ENCODE measurements around the gene IL17RB. TPM values are rescaled to one million over a fixed set of nuclear protein-coding genes. Genes with fewer than 3 reads are reported as not detected.

Gene IL17RB
- total RNA-seq, 1 experiment from 2014 or later: 9.8 TPM

DNA sequence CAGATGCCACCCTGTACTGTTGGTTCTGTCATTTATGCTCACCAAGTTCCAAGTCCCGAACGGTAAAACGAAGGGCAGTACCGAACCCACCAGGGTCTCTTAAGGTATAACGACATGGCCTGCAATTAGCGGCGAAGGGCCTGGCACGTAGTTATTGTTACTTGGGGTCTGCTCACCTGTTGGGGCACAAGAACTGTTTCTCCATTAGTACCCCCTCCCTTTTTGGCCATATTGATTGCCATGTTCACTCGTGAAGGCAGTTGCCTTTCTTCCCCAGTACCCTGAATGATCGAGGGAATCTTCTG lies 435 bp downstream of the IL17RB start:
- no peaks in the 10 kb centered on the region for H4K20me1 ChIP-seq (ENCODE audit: control insufficient read depth, insufficient read depth, insufficient read length)

More for the DNA sequence above, 435 bp downstream of the IL17RB start:
- Histone ChIP-seq H2AFZ (ENCODE audit: low read length) (no peak overlapping the region), H3T11ph (ENCODE audit: low read length) (no peak overlapping the region), H2BK5ac (ENCODE audit: insufficient read length, low read length) (no peak overlapping the region), H3K23me2 (ENCODE audit: insufficient read length, low read depth, low read length, poor library complexity, severe bottlenecking) (peaks cover 4% of the 10 kb centered on the region), H3K9ac (ENCODE audit: extremely low read depth, insufficient read length, low read length) (no peak overlapping the region), H3K27ac (ENCODE audit: insufficient read length, low read depth, low read length) (no peak overlapping the region), H2BK20ac (ENCODE audit: low read depth, low read length, poor library complexity, severe bottlenecking) (no peak overlapping the region), H2BK120ac (ENCODE audit: low read depth, low read length, poor library complexity, severe bottlenecking) (no peak overlapping the region), H3K4me1 (ENCODE audit: insufficient read depth, low read length) (peaks cover 7% of the 10 kb centered on the region; the same call in 1 of the 2 replicates), H3K18ac (ENCODE audit: insufficient read length, low read depth, low read length) (no peak overlapping the region), H3K56ac (ENCODE audit: insufficient read length, low read depth, low read length) (no peak overlapping the region), H2BK12ac (ENCODE audit: insufficient read length, low read depth, low read length) (no peak overlapping the region), H3K14ac (ENCODE audit: insufficient read depth, low read length) (no peak overlapping the region), H3K79me2 (ENCODE audit: insufficient read depth, low read length) (no peaks in the 10 kb centered on the region), H4K5ac (ENCODE audit: insufficient read length, low read depth, low read length) (no peak overlapping the region), H3K4me2 (ENCODE audit: insufficient read depth, insufficient read length, low read length) (peak overlapping the region; percentile 38), H3K23ac (ENCODE audit: insufficient read length, low read depth, low read length) (no peak overlapping the region), H2AK5ac (ENCODE audit: insufficient read length, low read length) (no peak overlapping the region), H4K91ac (ENCODE audit: insufficient read length, low read depth, low read length) (no peak overlapping the region), H3K4ac (ENCODE audit: low read depth, low read length) (no peak overlapping the region), H2BK15ac (ENCODE audit: low read depth, low read length) (no peak overlapping the region), H3K27me3 (ENCODE audit: insufficient read depth, low read length) (peaks cover 9% of the 10 kb centered on the region; the same call in 1 of the 2 replicates), H3K79me1 (ENCODE audit: insufficient read depth, low read depth, low read length, poor library complexity, severe bottlenecking) (no peaks in the 10 kb centered on the region), H3K9me3 (ENCODE audit: control insufficient read depth, low read depth, low read length) (no peaks in the 10 kb centered on the region), H4K8ac (replicated peaks; ENCODE audit: insufficient read length, low read depth, low read length) (no peak overlapping the region)
- no peak for DNase-seq
- peaks cover 36 to 41% of the 10 kb centered on the region in 2 experiments for H3K4me1 Mint-ChIP-seq
- H3K27ac Mint-ChIP-seq: no peak overlapping the region
- H3K36me3 Mint-ChIP-seq (ENCODE audit: insufficient read depth in 1 of 3, low read depth in 3 of 3): no peaks in the 10 kb centered on the region; a peak in 2 of 7 replicates
- no CpG with 5 or more reads among the region's 10 CpGs for WGBS (ENCODE audit: extremely low coverage, insufficient read length, low lambda C conversion rate)
- H3K4me3 Mint-ChIP-seq: peak overlapping the region; percentile 66 to 83
- no peaks in the 10 kb centered on the region; a peak in 1 of 5 replicates for H3K9me3 Mint-ChIP-seq
- no peak for TF ChIP-seq CTCF (conservative IDR thresholded peaks at IDR 0.05)
- peaks cover 26% of the 10 kb centered on the region for H3K27me3 Mint-ChIP-seq (ENCODE audit: low read depth)

All from H9 (cell line).